SK-N-SH treated with all-trans-retinoic acid at 6 μM for 48 hours (cell line): ENCODE measurements around the gene ADK.

Experiments
- ATAC-seq: fragments of 200-7000 bp; cut with Tn5 transposase; 3 replicates; pipeline ENCODE4 v1.9.1; 2020; ENCODE audit warnings: mild to moderate bottlenecking, moderate library complexity
- ARNTL ChIP-seq: fragments of 450-650 bp; formaldehyde crosslinking; IDR thresholded peaks from 2 replicates; pipeline ENCODE4 v1.5.0; 2020; ENCODE audit warnings: low read depth, mild to moderate bottlenecking, moderate library complexity, borderline replicate concordance
- BACH2 ChIP-seq: fragments of 250-450 bp; sonication (Bioruptor Pico); IDR thresholded peaks from 2 replicates; pipeline ENCODE4 v1.9.0; 2021; ENCODE audit warnings: mild to moderate bottlenecking, borderline replicate concordance
- CSDC2 ChIP-seq: fragments of 250-450 bp; sonication (Bioruptor Pico); IDR thresholded peaks from 2 replicates; pipeline ENCODE4 v1.5.0; 2020; ENCODE audit warnings: mild to moderate bottlenecking, moderate library complexity
- GLIS3 ChIP-seq: fragments of 250-450 bp; sonication (Bioruptor Pico); IDR thresholded peaks from 2 replicates; pipeline ENCODE4 v1.5.0; 2020; ENCODE audit warnings: mild to moderate bottlenecking, moderate library complexity
- ISL1 ChIP-seq: fragments of 250-450 bp; sonication (Bioruptor Pico); IDR thresholded peaks from 2 replicates; pipeline ENCODE4 v2.1.2; 2022; ENCODE audit warnings: mild to moderate bottlenecking, moderate library complexity
- OSR1 ChIP-seq: fragments of 250-450 bp; sonication (Bioruptor Pico); IDR thresholded peaks from 2 replicates; pipeline ENCODE4 v1.8.0; 2022; ENCODE audit warnings: moderate library complexity, mild to moderate bottlenecking, inconsistent platforms
- PPARA ChIP-seq: fragments of 250-450 bp; sonication (Bioruptor Pico); IDR thresholded peaks from 2 replicates; pipeline ENCODE4 v1.5.0; 2020; ENCODE audit warnings: mild to moderate bottlenecking, borderline replicate concordance
- RARB ChIP-seq: fragments of 250-450 bp; sonication (Bioruptor Pico); IDR thresholded peaks from 2 replicates; pipeline ENCODE4 v1.8.0; 2021; ENCODE audit warnings: mild to moderate bottlenecking, moderate library complexity
- SNAI2 ChIP-seq: fragments of 250-450 bp; sonication (Bioruptor Pico); IDR thresholded peaks from 2 replicates; pipeline ENCODE4 v1.5.0; 2020; ENCODE audit warnings: mild to moderate bottlenecking, moderate library complexity
- TCF4 ChIP-seq: fragments of 250-450 bp; sonication (Bioruptor Pico); IDR thresholded peaks from 2 replicates; pipeline ENCODE4 v1.8.0; 2021; ENCODE audit warnings: mild to moderate bottlenecking, moderate library complexity, borderline replicate concordance
- TOX ChIP-seq: fragments of 250-450 bp; sonication (Bioruptor Pico); IDR thresholded peaks from 2 replicates; pipeline ENCODE4 v1.8.0; 2021; ENCODE audit warnings: mild to moderate bottlenecking, moderate library complexity, borderline replicate concordance
- ZC3H10 ChIP-seq: fragments of 250-450 bp; sonication (Bioruptor Pico); IDR thresholded peaks from 2 replicates; pipeline ENCODE4 v1.5.1; 2021; ENCODE audit warnings: mild to moderate bottlenecking, moderate library complexity
- ZFP30 ChIP-seq: fragments of 450-650 bp; formaldehyde crosslinking; IDR thresholded peaks from 2 replicates; pipeline ENCODE4 v1.5.0; 2022; ENCODE audit warnings: mild to moderate bottlenecking, moderate library complexity
- ZNF565 ChIP-seq: fragments of 450-650 bp; formaldehyde crosslinking; conservative IDR thresholded peaks from 2 replicates; pipeline ENCODE4 v1.5.0; 2020; ENCODE audit warnings: low read depth, mild to moderate bottlenecking, moderate library complexity
- ZNF70 ChIP-seq: fragments of 450-650 bp; formaldehyde crosslinking; IDR thresholded peaks from 2 replicates; pipeline ENCODE4 v1.5.0; 2020; ENCODE audit warnings: mild to moderate bottlenecking, moderate library complexity
- ZNF8 ChIP-seq: fragments of 450-650 bp; formaldehyde crosslinking; IDR thresholded peaks from 2 replicates; pipeline ENCODE4 v1.5.0; 2020; ENCODE audit warnings: mild to moderate bottlenecking, moderate library complexity
- TF ChIP-seq, protein P1 (sequence below): fragments of 250-450 bp; sonication (Bioruptor Pico); IDR thresholded peaks from 2 replicates; pipeline ENCODE4 v1.8.0; 2020; ENCODE audit warnings: mild to moderate bottlenecking, moderate library complexity, borderline replicate concordance
- TF ChIP-seq, protein P2 (sequence below): fragments of 250-450 bp; sonication (Bioruptor Pico); IDR thresholded peaks from 2 replicates; pipeline ENCODE4 v1.5.0; 2020; ENCODE audit warnings: mild to moderate bottlenecking, moderate library complexity
- TF ChIP-seq, protein P3 (sequence below): fragments of 250-450 bp; sonication (Bioruptor Pico); IDR thresholded peaks from 2 replicates; pipeline ENCODE4 v1.8.0; 2021; ENCODE audit warnings: low read depth, mild to moderate bottlenecking, moderate library complexity, borderline replicate concordance

Gene ADK

DNA sequence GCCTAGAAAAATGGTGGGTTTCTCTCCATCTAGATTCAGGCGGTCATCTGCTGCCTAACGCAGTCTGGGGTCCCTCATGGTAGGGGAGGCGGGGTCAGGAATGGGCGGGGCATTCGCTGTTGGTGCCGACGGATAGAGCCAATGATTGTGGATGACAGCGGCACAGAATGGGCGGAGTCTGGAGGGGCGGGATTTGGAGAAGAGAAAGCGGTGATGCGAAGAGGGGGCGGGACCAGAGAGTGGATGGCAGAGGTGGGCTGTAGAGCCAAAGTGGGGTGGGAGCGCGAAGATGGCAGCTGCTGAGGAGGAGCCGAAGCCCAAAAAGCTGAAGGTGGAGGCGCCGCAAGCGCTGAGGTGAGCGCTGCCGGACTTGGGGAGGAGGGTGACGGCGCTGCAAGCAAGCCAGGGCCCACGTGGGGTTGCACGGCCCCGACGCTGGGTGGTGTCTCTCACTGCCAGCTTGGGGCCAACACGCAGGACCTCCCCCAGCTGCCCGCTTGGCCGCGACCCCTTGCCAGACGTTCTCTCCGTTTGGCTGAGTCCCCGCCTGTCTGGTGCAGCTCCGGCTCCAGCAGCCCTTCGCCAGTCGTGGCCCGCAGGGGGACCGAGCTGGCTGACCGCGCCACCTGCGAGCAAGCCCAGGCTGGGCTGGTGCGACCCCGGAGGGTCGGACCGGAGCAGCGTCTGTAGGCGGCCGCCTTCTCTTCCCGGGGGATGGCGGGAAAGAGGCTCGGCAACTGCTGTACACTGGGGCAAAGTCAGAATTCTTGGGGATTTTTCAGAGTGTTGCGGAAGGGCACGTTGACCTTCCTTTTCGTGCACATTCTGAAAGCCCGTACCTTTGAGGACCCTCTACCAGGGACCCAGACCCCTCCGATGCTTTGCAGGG is at the start of gene ADK:
ADK (plus strand) TSS at position 232 of the 889 bp plus-strand sequence; CDS start at position 290, 58 bp downstream.
- TF ChIP-seq ISL1 (no peak), BACH2 (CRISPR knock-in tag) (no peak), SNAI2 (CRISPR knock-in tag) (no peak), TOX (CRISPR knock-in tag) (no peak), TCF4 (0 out of 2 replicates have a peak, but pooled peaks have one; percentile 22), ZNF565 (no peak), GLIS3 (CRISPR knock-in tag) (0 out of 2 replicates have a peak, but pooled peaks have one; percentile 19), ZFP30 (0 out of 2 replicates have a peak, but pooled peaks have one; percentile 16), PPARA (CRISPR knock-in tag) (no peak), ZNF8 (CRISPR knock-in tag) (no peak)
- TF ChIP-seq, protein P1, sequence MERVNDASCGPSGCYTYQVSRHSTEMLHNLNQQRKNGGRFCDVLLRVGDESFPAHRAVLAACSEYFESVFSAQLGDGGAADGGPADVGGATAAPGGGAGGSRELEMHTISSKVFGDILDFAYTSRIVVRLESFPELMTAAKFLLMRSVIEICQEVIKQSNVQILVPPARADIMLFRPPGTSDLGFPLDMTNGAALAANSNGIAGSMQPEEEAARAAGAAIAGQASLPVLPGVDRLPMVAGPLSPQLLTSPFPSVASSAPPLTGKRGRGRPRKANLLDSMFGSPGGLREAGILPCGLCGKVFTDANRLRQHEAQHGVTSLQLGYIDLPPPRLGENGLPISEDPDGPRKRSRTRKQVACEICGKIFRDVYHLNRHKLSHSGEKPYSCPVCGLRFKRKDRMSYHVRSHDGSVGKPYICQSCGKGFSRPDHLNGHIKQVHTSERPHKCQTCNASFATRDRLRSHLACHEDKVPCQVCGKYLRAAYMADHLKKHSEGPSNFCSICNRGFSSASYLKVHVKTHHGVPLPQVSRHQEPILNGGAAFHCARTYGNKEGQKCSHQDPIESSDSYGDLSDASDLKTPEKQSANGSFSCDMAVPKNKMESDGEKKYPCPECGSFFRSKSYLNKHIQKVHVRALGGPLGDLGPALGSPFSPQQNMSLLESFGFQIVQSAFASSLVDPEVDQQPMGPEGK (CRISPR knock-in tag) = no peak
- TF ChIP-seq, protein P2, sequence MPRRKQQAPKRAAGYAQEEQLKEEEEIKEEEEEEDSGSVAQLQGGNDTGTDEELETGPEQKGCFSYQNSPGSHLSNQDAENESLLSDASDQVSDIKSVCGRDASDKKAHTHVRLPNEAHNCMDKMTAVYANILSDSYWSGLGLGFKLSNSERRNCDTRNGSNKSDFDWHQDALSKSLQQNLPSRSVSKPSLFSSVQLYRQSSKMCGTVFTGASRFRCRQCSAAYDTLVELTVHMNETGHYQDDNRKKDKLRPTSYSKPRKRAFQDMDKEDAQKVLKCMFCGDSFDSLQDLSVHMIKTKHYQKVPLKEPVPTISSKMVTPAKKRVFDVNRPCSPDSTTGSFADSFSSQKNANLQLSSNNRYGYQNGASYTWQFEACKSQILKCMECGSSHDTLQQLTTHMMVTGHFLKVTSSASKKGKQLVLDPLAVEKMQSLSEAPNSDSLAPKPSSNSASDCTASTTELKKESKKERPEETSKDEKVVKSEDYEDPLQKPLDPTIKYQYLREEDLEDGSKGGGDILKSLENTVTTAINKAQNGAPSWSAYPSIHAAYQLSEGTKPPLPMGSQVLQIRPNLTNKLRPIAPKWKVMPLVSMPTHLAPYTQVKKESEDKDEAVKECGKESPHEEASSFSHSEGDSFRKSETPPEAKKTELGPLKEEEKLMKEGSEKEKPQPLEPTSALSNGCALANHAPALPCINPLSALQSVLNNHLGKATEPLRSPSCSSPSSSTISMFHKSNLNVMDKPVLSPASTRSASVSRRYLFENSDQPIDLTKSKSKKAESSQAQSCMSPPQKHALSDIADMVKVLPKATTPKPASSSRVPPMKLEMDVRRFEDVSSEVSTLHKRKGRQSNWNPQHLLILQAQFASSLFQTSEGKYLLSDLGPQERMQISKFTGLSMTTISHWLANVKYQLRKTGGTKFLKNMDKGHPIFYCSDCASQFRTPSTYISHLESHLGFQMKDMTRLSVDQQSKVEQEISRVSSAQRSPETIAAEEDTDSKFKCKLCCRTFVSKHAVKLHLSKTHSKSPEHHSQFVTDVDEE = peak; percentile 67; the same call in 1 of the 2 replicates
- peak; percentile 90 for ATAC-seq

GRCh38 chr10:74103560-74104258 is 47.3 kb upstream of the ADK start:
- TF ChIP-seq BACH2 (CRISPR knock-in tag) (no peak), TCF4 (no peak), ARNTL (no peak), ISL1 (no peak), OSR1 (no peak), ZC3H10 (CRISPR knock-in tag) (no peak), SNAI2 (CRISPR knock-in tag) (no peak), ZFP30 (no peak), RARB (CRISPR knock-in tag) (no peak), ZNF70 (CRISPR knock-in tag) (no peak), TOX (CRISPR knock-in tag) (no peak)
- TF ChIP-seq, protein P1 (CRISPR knock-in tag) = no peak
- TF ChIP-seq, protein P3, sequence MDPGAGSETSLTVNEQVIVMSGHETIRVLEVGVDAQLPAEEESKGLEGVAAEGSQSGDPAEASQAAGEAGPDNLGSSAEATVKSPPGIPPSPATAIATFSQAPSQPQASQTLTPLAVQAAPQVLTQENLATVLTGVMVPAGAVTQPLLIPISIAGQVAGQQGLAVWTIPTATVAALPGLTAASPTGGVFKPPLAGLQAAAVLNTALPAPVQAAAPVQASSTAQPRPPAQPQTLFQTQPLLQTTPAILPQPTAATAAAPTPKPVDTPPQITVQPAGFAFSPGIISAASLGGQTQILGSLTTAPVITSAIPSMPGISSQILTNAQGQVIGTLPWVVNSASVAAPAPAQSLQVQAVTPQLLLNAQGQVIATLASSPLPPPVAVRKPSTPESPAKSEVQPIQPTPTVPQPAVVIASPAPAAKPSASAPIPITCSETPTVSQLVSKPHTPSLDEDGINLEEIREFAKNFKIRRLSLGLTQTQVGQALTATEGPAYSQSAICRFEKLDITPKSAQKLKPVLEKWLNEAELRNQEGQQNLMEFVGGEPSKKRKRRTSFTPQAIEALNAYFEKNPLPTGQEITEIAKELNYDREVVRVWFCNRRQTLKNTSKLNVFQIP = no peak
- TF ChIP-seq, all 23 proteins: peak for 0
- peak; percentile 21; the same call in 2 of the 3 replicates for ATAC-seq

- ATAC-seq = no peak
- TF ChIP-seq SNAI2 (CRISPR knock-in tag) (no peak), PPARA (CRISPR knock-in tag) (no peak), RARB (CRISPR knock-in tag) (no peak), CSDC2 (no peak), ZNF70 (CRISPR knock-in tag) (no peak), ZNF8 (CRISPR knock-in tag) (no peak), TCF4 (no peak), ZC3H10 (CRISPR knock-in tag) (no peak)
- TF ChIP-seq, protein P2 = no peak
- TF ChIP-seq, protein P3 = no peak
- TF ChIP-seq, protein P1 (CRISPR knock-in tag) = no peak
These were observed 46.5 kb upstream of the ADK start for GRCh38 chr10:74104480-74104879.
